H1 (cell line): ENCODE results near the gene FAM120C. TPM values are rescaled to one million over a fixed set of nuclear protein-coding genes. Genes with fewer than 3 reads are reported as not detected.

Source experiments
- ASH2L ChIP-seq: fragments of 200-600, 300-600 bp; sonication (generic); IDR thresholded peaks from one replicate; pipeline ENCODE4 v1.7.1; 2017; ENCODE audit warnings: low read length
- CHD1 ChIP-seq: IDR thresholded peaks from 2 replicates; pipeline ENCODE4 v1.6.1; 2012; ENCODE audit warnings: low read depth, low read length, improper control_type of control experiment
- polyA plus RNA-seq, 7 experiments: library from polyadenylated mRNA; depleted of rRNA in 3 of 7; stranded (reverse) in 5 of 7; unstranded in 2 of 7; fragments of >200 nt in 5 of 7; fragments of 200-250 nt in 2 of 7; gene quantifications; 1 replicate in 5 of 7; 2 replicates in 1 of 7; 4 replicates in 1 of 7; pipeline versions ENCODE4 v1.2.1 to v1.2.3, GENCODE V29; 2011 to 2013; ENCODE audit warnings: missing spikeins in 2 of 7, mixed read lengths in 2 of 7
- total RNA-seq: library from RNA; stranded (reverse); fragmentation: NEBNext Ultra II Directional; extraction: Animal tissue kit (Norgen Biotek cat#: 25700); gene quantifications from 2 replicates; pipeline ENCODE4 v1.2.1, GENCODE V29; 2021
- TF ChIP-seq, protein P1 (sequence below): IDR thresholded peaks from 2 replicates; pipeline ENCODE4 v1.6.1; 2011; ENCODE audit warnings: low read depth, mild to moderate bottlenecking, low read length; ENCODE audit not compliant: insufficient read depth

Gene FAM120C
- total and polyA plus RNA-seq, 2 of the 8 experiments (the other 6 are each of a cell fraction or from before 2014, with no cell fraction given), result 4.4 to 8.1 TPM

DNA sequence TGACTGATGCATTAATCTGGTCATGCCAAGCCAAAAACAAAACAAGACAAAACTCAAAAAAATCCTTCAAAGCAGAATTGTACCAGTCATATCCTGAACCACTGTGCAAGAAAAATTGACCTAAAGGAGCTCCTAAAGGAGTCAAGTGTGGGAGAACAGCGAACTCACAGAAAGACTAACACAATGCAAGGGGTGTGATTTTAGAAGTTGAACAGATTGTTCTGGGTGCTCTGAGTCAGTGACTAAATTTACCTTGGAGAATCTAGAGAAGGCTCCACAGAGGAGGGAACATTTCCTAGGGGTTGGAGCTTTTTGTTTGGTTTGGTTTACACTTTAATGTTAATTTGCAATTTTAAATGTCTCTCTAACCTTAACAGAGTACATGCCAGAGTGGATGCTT is 89.9 kb downstream of the FAM120C start (continued):
- TF ChIP-seq, protein P1, sequence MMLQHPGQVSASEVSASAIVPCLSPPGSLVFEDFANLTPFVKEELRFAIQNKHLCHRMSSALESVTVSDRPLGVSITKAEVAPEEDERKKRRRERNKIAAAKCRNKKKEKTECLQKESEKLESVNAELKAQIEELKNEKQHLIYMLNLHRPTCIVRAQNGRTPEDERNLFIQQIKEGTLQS, result no peak
- TF ChIP-seq CHD1 (no peak), ASH2L (no peak)
